ENCODE data around the gene UPF2.

Gene UPF2

GRCh38 chr10:11882646-11883375 lies 159.8 kb downstream of the UPF2 start (continued):
- TF ChIP-seq CSRNP3 (CRISPR knock-in tag; IDR thresholded peaks at IDR 0.05), result no peak
- TF ChIP-seq ZNF8 (CRISPR knock-in tag; IDR thresholded peaks at IDR 0.05), result no peak
- no peak for TF ChIP-seq BACH2 (CRISPR knock-in tag; IDR thresholded peaks at IDR 0.05; ENCODE audit: borderline replicate concordance)
- no peak for TF ChIP-seq ZFP30 (CRISPR knock-in tag; IDR thresholded peaks at IDR 0.05)
- no peak for TF ChIP-seq ISL1 (CRISPR knock-in tag; IDR thresholded peaks at IDR 0.05)
- TF ChIP-seq TCF4 (CRISPR knock-in tag; IDR thresholded peaks at IDR 0.05; ENCODE audit: borderline replicate concordance), result no peak
- TF ChIP-seq TOX (CRISPR knock-in tag; IDR thresholded peaks at IDR 0.05; ENCODE audit: borderline replicate concordance), result no peak

GRCh38 chr10:11881477-11882417 lies 160.9 kb downstream of the UPF2 start:
- no peak for TF ChIP-seq ZNF70 (CRISPR knock-in tag; IDR thresholded peaks at IDR 0.05)
- no peak for TF ChIP-seq TCF4 (CRISPR knock-in tag; IDR thresholded peaks at IDR 0.05; ENCODE audit: borderline replicate concordance)
- no peak for TF ChIP-seq CREB5 (CRISPR knock-in tag; IDR thresholded peaks at IDR 0.05; ENCODE audit: low read depth)
- no peak for TF ChIP-seq GLIS3 (CRISPR knock-in tag; IDR thresholded peaks at IDR 0.05)
- no peak for TF ChIP-seq TOX (CRISPR knock-in tag; IDR thresholded peaks at IDR 0.05; ENCODE audit: borderline replicate concordance)
- no peak for TF ChIP-seq CSRNP3 (CRISPR knock-in tag; IDR thresholded peaks at IDR 0.05)
- no peak; the same call in 2 of the 3 replicates for ATAC-seq

GRCh38 chr10:11881030-11881476 lies 161.6 kb downstream of the UPF2 start:
- TF ChIP-seq GLIS3 (CRISPR knock-in tag; IDR thresholded peaks at IDR 0.05), result no peak
- TF ChIP-seq ZFP30 (CRISPR knock-in tag; IDR thresholded peaks at IDR 0.05), result no peak
- TF ChIP-seq ZNF565 (CRISPR knock-in tag; conservative IDR thresholded peaks at IDR 0.05; ENCODE audit: low read depth), result no peak
- no peak for TF ChIP-seq ZC3H10 (CRISPR knock-in tag; IDR thresholded peaks at IDR 0.05)
- no peak for TF ChIP-seq PATZ1 (CRISPR knock-in tag; IDR thresholded peaks at IDR 0.05; ENCODE audit: borderline replicate concordance)
- TF ChIP-seq CREB5 (CRISPR knock-in tag; IDR thresholded peaks at IDR 0.05; ENCODE audit: low read depth), result no peak
- TF ChIP-seq ZFP3 (CRISPR knock-in tag; IDR thresholded peaks at IDR 0.05), result no peak
- TF ChIP-seq RARB (CRISPR knock-in tag; IDR thresholded peaks at IDR 0.05), result no peak
- TF ChIP-seq SNAI2 (CRISPR knock-in tag; IDR thresholded peaks at IDR 0.05), result no peak
- no peak for TF ChIP-seq CSDC2 (CRISPR knock-in tag; IDR thresholded peaks at IDR 0.05)
- no peak for TF ChIP-seq ISL1 (CRISPR knock-in tag; IDR thresholded peaks at IDR 0.05)
- no peak for TF ChIP-seq OSR1 (CRISPR knock-in tag; IDR thresholded peaks at IDR 0.05)
- TF ChIP-seq ZNF8 (CRISPR knock-in tag; IDR thresholded peaks at IDR 0.05), result no peak
- TF ChIP-seq TSHZ2 (CRISPR knock-in tag; IDR thresholded peaks at IDR 0.05), result no peak
- TF ChIP-seq TCF4 (CRISPR knock-in tag; IDR thresholded peaks at IDR 0.05; ENCODE audit: borderline replicate concordance), result no peak
- TF ChIP-seq ZNF70 (CRISPR knock-in tag; IDR thresholded peaks at IDR 0.05), result no peak
- no peak for TF ChIP-seq BACH2 (CRISPR knock-in tag; IDR thresholded peaks at IDR 0.05; ENCODE audit: borderline replicate concordance)
- ATAC-seq, result no peak
